SU-DHL-6 (cell line): ENCODE data around the gene SLC38A8.

Source experiments
- H2AFZ ChIP-seq: fragments of 200-600 bp; sonication (generic); 2 replicates; pipeline ENCODE4 v1.6.1; 2014; ENCODE audit warnings: low read depth, mild to moderate bottlenecking, moderate library complexity, mixed read lengths, antibody characterized with exemption, low read length; ENCODE audit not compliant: severe bottlenecking
- H3F3A ChIP-seq: fragments of 200-600 bp; shearing (Covaris generic); 2 replicates; pipeline ENCODE4 v1.6.0; 2016; ENCODE audit warnings: antibody characterized with exemption, mild to moderate bottlenecking; ENCODE audit not compliant: insufficient read depth
- H3K27ac ChIP-seq: fragments of 200-600 bp; sonication (generic); 2 replicates; pipeline ENCODE4 v1.5.1; 2016; ENCODE audit warnings: low read depth, mild to moderate bottlenecking, low read length, moderate library complexity, mixed read lengths
- H3K27me3 ChIP-seq: fragments of 200-600 bp; sonication (generic), shearing (Covaris generic); 2 replicates; pipeline ENCODE4 v1.6.0; 2014; ENCODE audit warnings: mild to moderate bottlenecking, low read length
- H3K36me3 ChIP-seq: fragments of 200-600 bp; sonication (generic); 2 replicates; pipeline ENCODE4 v1.6.1; 2014; ENCODE audit warnings: mild to moderate bottlenecking, low read length, mixed read lengths
- H3K4me2 ChIP-seq: fragments of 300-600, 200-600 bp; shearing (Covaris generic), sonication (generic); 2 replicates; pipeline ENCODE4 v1.6.0; 2014; ENCODE audit warnings: low read length, low read depth, mild to moderate bottlenecking; ENCODE audit not compliant: poor library complexity, severe bottlenecking
- H3K4me3 ChIP-seq: fragments of 200-600 bp; sonication (generic); 2 replicates; pipeline ENCODE4 v1.5.1; 2014; ENCODE audit warnings: antibody characterized with exemption, low read length, mild to moderate bottlenecking, mixed read lengths; ENCODE audit not compliant: insufficient read depth, poor library complexity, severe bottlenecking
- H3K79me2 ChIP-seq: fragments of 200-600 bp; sonication (generic); 2 replicates; pipeline ENCODE4 v1.6.1; 2014; ENCODE audit warnings: mild to moderate bottlenecking, low read length, moderate library complexity; ENCODE audit not compliant: insufficient read depth
- H3K9ac ChIP-seq: fragments of 200-600 bp; sonication (generic); 2 replicates; pipeline ENCODE4 v1.7.0; 2014; ENCODE audit warnings: mild to moderate bottlenecking, low read length
- H3K9me2 ChIP-seq: fragments of 200-600 bp; sonication (generic); replicated peaks from 2 replicates; pipeline ENCODE4 v1.6.1; 2014; ENCODE audit warnings: low read length; ENCODE audit not compliant: insufficient read depth
- H3K9me3 ChIP-seq: fragments of 200-600 bp; sonication (generic); 2 replicates; pipeline ENCODE4 v1.6.1; 2014; ENCODE audit warnings: low read length, mixed read lengths; ENCODE audit not compliant: insufficient read depth
- H4K20me1 ChIP-seq: fragments of 200-600 bp; sonication (generic); 2 replicates; pipeline ENCODE4 v1.6.1; 2014; ENCODE audit warnings: low read depth, mild to moderate bottlenecking, antibody characterized with exemption, low read length, moderate library complexity, mixed read lengths
- EZH2phosphoT487 ChIP-seq: fragments of 200-600 bp; sonication (generic), shearing (Covaris generic); conservative IDR thresholded peaks from 2 replicates; pipeline ENCODE4 v1.6.1; 2018; ENCODE audit warnings: mild to moderate bottlenecking, antibody characterized with exemption, low read length, moderate library complexity, mixed read lengths
- TF ChIP-seq, protein P1 (sequence below): fragments of 200-600 bp; sonication (generic); IDR thresholded peaks from one replicate; pipeline ENCODE4 v1.5.1; 2017; ENCODE audit warnings: antibody characterized with exemption, mild to moderate bottlenecking, low read length, moderate library complexity; ENCODE audit not compliant: insufficient read depth, poor library complexity, severe bottlenecking

The SLC38A8 gene

DNA sequence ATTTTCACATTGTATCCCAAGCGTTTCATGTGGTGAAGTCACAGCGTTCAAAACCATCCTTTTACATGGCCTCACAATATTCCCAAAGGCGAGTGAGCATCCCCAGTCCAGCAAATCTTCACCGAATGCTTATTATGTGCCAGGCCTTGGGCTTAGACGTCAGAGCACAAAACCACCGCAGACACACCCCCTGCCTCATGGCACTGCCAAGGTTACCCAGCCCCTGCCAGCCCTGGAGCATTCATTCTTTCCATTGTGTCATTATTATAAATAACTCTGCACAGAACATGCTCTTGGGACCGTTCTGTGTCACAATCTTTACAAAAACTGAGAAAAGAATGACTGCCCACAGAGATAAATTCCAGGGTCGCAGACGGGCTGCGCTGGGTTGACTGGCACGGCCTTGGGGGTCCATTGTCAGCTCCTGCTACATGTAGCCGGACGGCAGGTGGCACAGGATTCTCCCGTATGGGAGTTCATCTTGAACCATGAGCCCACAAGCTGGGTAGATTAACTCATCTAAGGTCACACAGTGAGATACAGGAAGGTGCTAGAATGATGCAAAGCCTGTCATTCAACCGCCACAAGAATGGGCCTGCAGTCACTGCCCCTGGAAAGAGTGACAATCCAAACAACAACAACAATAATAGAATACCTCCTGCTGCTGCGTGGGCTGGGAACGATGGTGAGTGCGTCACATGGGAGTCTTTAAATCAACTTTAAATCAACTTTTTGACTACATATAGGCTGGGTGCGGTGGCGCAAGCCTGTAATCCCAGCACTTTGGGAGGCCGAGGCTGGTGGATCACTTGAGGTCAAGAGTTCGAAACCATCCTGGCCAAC is 79.1 kb downstream of the SLC38A8 start:
- H2AFZ ChIP-seq: no peak overlapping the region
- TF ChIP-seq, protein P1, sequence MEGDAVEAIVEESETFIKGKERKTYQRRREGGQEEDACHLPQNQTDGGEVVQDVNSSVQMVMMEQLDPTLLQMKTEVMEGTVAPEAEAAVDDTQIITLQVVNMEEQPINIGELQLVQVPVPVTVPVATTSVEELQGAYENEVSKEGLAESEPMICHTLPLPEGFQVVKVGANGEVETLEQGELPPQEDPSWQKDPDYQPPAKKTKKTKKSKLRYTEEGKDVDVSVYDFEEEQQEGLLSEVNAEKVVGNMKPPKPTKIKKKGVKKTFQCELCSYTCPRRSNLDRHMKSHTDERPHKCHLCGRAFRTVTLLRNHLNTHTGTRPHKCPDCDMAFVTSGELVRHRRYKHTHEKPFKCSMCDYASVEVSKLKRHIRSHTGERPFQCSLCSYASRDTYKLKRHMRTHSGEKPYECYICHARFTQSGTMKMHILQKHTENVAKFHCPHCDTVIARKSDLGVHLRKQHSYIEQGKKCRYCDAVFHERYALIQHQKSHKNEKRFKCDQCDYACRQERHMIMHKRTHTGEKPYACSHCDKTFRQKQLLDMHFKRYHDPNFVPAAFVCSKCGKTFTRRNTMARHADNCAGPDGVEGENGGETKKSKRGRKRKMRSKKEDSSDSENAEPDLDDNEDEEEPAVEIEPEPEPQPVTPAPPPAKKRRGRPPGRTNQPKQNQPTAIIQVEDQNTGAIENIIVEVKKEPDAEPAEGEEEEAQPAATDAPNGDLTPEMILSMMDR: no peak
- no peak for TF ChIP-seq EZH2phosphoT487
- no peaks in the 10 kb centered on the region for H3K27me3 ChIP-seq
- H3F3A ChIP-seq: no peaks in the 10 kb centered on the region
- no peak overlapping the region for H3K4me3 ChIP-seq
- no peak overlapping the region for H3K4me2 ChIP-seq
- no peak overlapping the region for H3K27ac ChIP-seq
- no peaks in the 10 kb centered on the region for H3K36me3 ChIP-seq
- no peaks in the 10 kb centered on the region for H3K9me2 ChIP-seq
- H3K9ac ChIP-seq: no peak overlapping the region
- no peaks in the 10 kb centered on the region for H3K79me2 ChIP-seq
- H3K9me3 ChIP-seq: no peaks in the 10 kb centered on the region
- no peaks in the 10 kb centered on the region for H4K20me1 ChIP-seq

DNA sequence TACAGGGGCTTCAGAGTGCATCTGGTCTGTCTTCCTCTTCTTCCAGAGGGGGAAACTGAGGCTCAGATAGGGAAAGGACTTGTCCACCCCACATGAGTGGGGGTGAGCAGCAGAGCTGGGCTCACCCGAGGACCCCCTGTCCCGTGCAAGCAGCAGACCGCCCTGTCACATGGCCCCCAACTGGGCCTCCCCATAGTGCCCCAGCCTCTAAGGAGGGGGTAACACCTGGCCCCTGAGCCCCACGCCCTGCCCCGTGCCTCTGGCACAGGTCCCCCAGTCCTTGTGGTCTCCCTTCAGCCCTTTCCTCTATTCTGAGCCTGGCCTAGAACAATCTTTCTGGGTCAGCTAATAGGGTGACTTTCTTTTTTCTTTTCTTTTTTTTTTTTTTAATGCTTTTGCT is 81.0 kb downstream of the SLC38A8 start:
- TF ChIP-seq, protein P1: no peak
- TF ChIP-seq EZH2phosphoT487: no peak
- H2AFZ ChIP-seq: no peak overlapping the region
- no peaks in the 10 kb centered on the region for H3F3A ChIP-seq
- no peaks in the 10 kb centered on the region for H3K79me2 ChIP-seq
- no peaks in the 10 kb centered on the region for H3K9me2 ChIP-seq
- H3K4me2 ChIP-seq: no peak overlapping the region
- no peaks in the 10 kb centered on the region for H3K27me3 ChIP-seq
- no peak overlapping the region for H3K4me3 ChIP-seq
- H3K9ac ChIP-seq: no peak overlapping the region
- no peaks in the 10 kb centered on the region for H3K9me3 ChIP-seq
- no peaks in the 10 kb centered on the region for H4K20me1 ChIP-seq
- H3K36me3 ChIP-seq: no peaks in the 10 kb centered on the region
- no peak overlapping the region for H3K27ac ChIP-seq

DNA sequence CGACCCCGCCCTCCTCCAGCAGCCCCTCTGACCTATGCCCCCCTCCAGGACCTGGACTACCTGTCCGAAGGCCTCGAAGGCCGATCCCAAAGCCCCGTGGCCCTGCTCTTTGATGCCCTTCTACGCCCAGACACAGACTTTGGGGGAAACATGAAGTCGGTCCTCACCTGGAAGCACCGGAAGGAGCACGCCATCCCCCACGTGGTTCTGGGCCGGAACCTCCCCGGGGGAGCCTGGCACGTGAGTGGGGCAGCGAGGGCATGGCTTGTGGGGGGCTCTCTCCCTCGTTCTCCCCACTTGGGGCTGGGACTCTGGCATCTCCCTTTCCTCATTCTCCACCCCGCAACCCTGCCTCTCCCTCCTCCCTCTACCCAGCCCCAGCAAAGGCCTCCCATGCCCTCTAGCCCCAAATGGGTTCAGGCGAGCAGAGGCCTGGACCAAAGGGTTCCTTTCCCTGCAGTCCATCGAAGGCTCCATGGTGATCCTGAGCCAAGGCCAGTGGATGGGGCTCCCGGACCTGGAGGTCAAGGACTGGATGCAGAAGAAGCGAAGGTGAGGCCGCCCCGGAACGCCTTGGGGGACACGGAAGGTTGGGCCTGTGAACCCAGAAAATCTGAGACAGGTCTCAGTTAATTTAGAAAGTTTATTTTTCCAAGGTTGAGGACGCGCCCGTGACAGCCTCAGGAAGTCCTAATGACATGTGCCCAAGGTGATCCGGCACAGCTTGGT is 81.9 kb downstream of the SLC38A8 start:
- H3K4me3 ChIP-seq: no peak overlapping the region
- H3K9me2 ChIP-seq: no peaks in the 10 kb centered on the region
- no peaks in the 10 kb centered on the region for H3K36me3 ChIP-seq
- H3K9ac ChIP-seq: no peak overlapping the region
- H3K27me3 ChIP-seq: no peaks in the 10 kb centered on the region
- H2AFZ ChIP-seq: no peak overlapping the region
- no peaks in the 10 kb centered on the region for H4K20me1 ChIP-seq
- H3K4me2 ChIP-seq: no peak overlapping the region
- TF ChIP-seq, protein P1: no peak
- no peak for TF ChIP-seq EZH2phosphoT487
- H3F3A ChIP-seq: no peaks in the 10 kb centered on the region
- H3K27ac ChIP-seq: no peak overlapping the region
- H3K9me3 ChIP-seq: no peaks in the 10 kb centered on the region
- H3K79me2 ChIP-seq: no peaks in the 10 kb centered on the region
